Pancreas (tissue), 10 donors: ENCODE results near the gene GOT1. TPM values are rescaled to one million over a fixed set of nuclear protein-coding genes. Genes with fewer than 3 reads are reported as not detected.

Experiments
- ATAC-seq, 4 donors: fragments of 200-7000 bp; cut with Tn5 transposase; one replicate each; pipeline versions ENCODE4 v1.8.0 to v1.9.1; 2020; ENCODE audit warnings: mild to moderate bottlenecking in 4 of 4, moderate library complexity in 4 of 4
- DNase-seq, 6 donors: peaks; one replicate each; pipeline ENCODE4 v3.0.0-alpha.2; 2020
- FAIRE-seq: peaks from 2 replicates; lab custom pipeline; 2012; peaks lifted over from hg19 to GRCh38; lab: Jason Lieb, UNC
- H3K27ac ChIP-seq, 4 donors: fragments of 200-600 bp; sonication (generic); 1 replicate in 3 of 4; 2 replicates in 1 of 4; pipeline versions ENCODE4 v1.5.0 to v1.8.0; 2020
- H3K27me3 ChIP-seq, 4 donors: fragments of 200-600 bp; one replicate each; pipeline ENCODE4 v1.8.0; 2021
- H3K36me3 ChIP-seq, 3 donors: fragments of 200-600 bp; sonication (generic) in 1 of 3; one replicate each; pipeline versions ENCODE4 v1.5.0 to v1.8.0; 2020 to 2021
- H3K4me1 ChIP-seq, 3 donors: fragments of 200-600 bp; one replicate each; pipeline ENCODE4 v1.8.0; 2021
- H3K4me3 ChIP-seq, 4 donors: fragments of 200-600 bp; sonication (generic) in 2 of 4; one replicate each; pipeline versions ENCODE4 v1.5.0 to v1.8.0; 2020 to 2021
- H3K9me3 ChIP-seq, 4 donors: fragments of 200-600 bp; one replicate each; pipeline ENCODE4 v1.8.0; 2021
- CTCF ChIP-seq, 4 donors: fragments of 200-600 bp; sonication (generic) in 3 of 4; IDR thresholded peaks; one replicate each; pipeline versions ENCODE4 v1.5.0 to v1.8.0; 2021; ENCODE audit warnings: antibody characterized with exemption in 4 of 4
- WGBS, 2 donors: extraction: QIAGEN DNeasy Blood & Tissue Kit; methylation state at CpG; one replicate each; pipeline ENCODE4 v1.1.7; 2013; 5-methylcytosine and 5-hydroxymethylcytosine counted together
- intact Hi-C, 3 donors: fragments of 100-400 bp; cut with DNase I; formaldehyde crosslinking; loops; one replicate each; pipeline versions ENCODE4 v1.11.1 to v1.14.2; 2022
- polyA plus RNA-seq, 2 donors: library from polyadenylated mRNA; stranded (reverse); fragments of 200-250 nt; gene quantifications; one replicate each; pipeline ENCODE4 v1.2.3, GENCODE V29; 2013
- total RNA-seq, 6 donors: library from RNA; stranded (reverse); fragmentation: NEBNext Ultra II Directional in 4 of 6; extraction: Animal tissue kit (Norgen Biotek cat#: 25700) in 4 of 6; gene quantifications; one replicate each; pipeline versions ENCODE4 v1.2.1 to v1.2.4, GENCODE V29; 2021 to 2023
- donor health status: healthy with polysubstance abuse.
- donor health status: DM: no; HTN: no; CAD: no; lungs with moderate emphysema.
- donor health status: DM: no; HTN: no; CAD: no.
- donor health status: control.
- donor health status: control.
- donor health status: Bipolar disorder and iron deficiency.
- donor health status: DM: yes; HTN: yes; CAD: no.
- donor health status: DM: no; HTN: no; CAD: no.
- donor health status: DM: no; HTN: no; CAD: no.
- donor health status: DM: yes; HTN: yes; CAD: no.

The GOT1 gene
- total and polyA plus RNA-seq, 8 donors, result 8.0 to 34.0 (median 14.1) TPM

- DNase-seq, result no peak
- 82 to 96% methylated on average over 1 of the region's 1 CpG for WGBS, 2 donors
- Histone ChIP-seq H3K4me1 (no peaks in the 10 kb centered on the region), H3K27me3 (no peaks in the 10 kb centered on the region), H3K36me3 (no peaks in the 10 kb centered on the region), H3K4me3 (no peak overlapping the region), H3K27ac (no peak overlapping the region), H3K9me3 (no peaks in the 10 kb centered on the region)
- TF ChIP-seq CTCF (IDR thresholded peaks at IDR 0.05), result no peak
- intact Hi-C loops, result no loop called here
- FAIRE-seq, result no peak
- ATAC-seq, result no peak
Measured at GRCh38 chr10:99382176-99382575, 48.2 kb downstream of the GOT1 start.

GRCh38 chr10:99375426-99375825, 55.0 kb downstream of the GOT1 start:
- intact Hi-C loops, result no loop called here
- no peak for FAIRE-seq
- no peaks in the 10 kb centered on the region for H3K4me1 ChIP-seq
- no peak overlapping the region for H3K4me3 ChIP-seq
- no peaks in the 10 kb centered on the region for H3K36me3 ChIP-seq
- no peaks in the 10 kb centered on the region for H3K9me3 ChIP-seq
- no peak for DNase-seq
- ATAC-seq, result no peak
- TF ChIP-seq CTCF (IDR thresholded peaks at IDR 0.05), result no peak
- H3K27ac ChIP-seq, result no peak overlapping the region
- no peaks in the 10 kb centered on the region for H3K27me3 ChIP-seq

- FAIRE-seq (no peak), DNase-seq (no peak), ATAC-seq (no peak)
- H3K36me3 ChIP-seq, result no peaks in the 10 kb centered on the region
- H3K4me3 ChIP-seq, result no peak overlapping the region
- H3K4me1 ChIP-seq, result no peaks in the 10 kb centered on the region
- H3K9me3 ChIP-seq, result no peaks in the 10 kb centered on the region
- no peak overlapping the region for H3K27ac ChIP-seq
- intact Hi-C loops, result no loop called here
- 70 to 79% methylated on average over 3 of the region's 3 CpGs for WGBS, 2 donors
- H3K27me3 ChIP-seq, result no peaks in the 10 kb centered on the region
- no peak for TF ChIP-seq CTCF (IDR thresholded peaks at IDR 0.05)
Measured at GRCh38 chr10:99374972-99375371, 55.5 kb downstream of the GOT1 start.

- FAIRE-seq, result no peak
- no peaks in the 10 kb centered on the region for H3K9me3 ChIP-seq
- H3K4me1 ChIP-seq, result no peaks in the 10 kb centered on the region
- WGBS, 2 donors, result 66 to 81% methylated on average over 2 of the region's 2 CpGs
- DNase-seq, result no peak
- no peak for TF ChIP-seq CTCF (IDR thresholded peaks at IDR 0.05)
- no peak overlapping the region for H3K27ac ChIP-seq
- no peak overlapping the region for H3K4me3 ChIP-seq
- H3K36me3 ChIP-seq, result no peaks in the 10 kb centered on the region
- intact Hi-C loops, result no loop called here
- H3K27me3 ChIP-seq, result no peaks in the 10 kb centered on the region
- no peak for ATAC-seq
Measured at GRCh38 chr10:99374526-99374925, 55.9 kb downstream of the GOT1 start.

GRCh38 chr10:99372546-99373271, 57.7 kb downstream of the GOT1 start:
- FAIRE-seq, result no peak
- intact Hi-C loops, result no loop called here

More at GRCh38 chr10:99372546-99373271, 57.7 kb downstream of the GOT1 start:
- DNase-seq (no peak), ATAC-seq (no peak)
- Histone ChIP-seq H3K9me3 (no peaks in the 10 kb centered on the region), H3K27ac (no peak overlapping the region), H3K36me3 (no peaks in the 10 kb centered on the region), H3K27me3 (no peaks in the 10 kb centered on the region), H3K4me1 (no peaks in the 10 kb centered on the region), H3K4me3 (no peak overlapping the region)
- 65 to 75% methylated on average over 9 of the region's 9 CpGs for WGBS, 2 donors
- TF ChIP-seq CTCF (IDR thresholded peaks at IDR 0.05), result no peak
